Activated CD4-positive, alpha-beta T cell treated with anti-CD3 and anti-CD28 coated beads, Interleukin-2, amount 10 ng/mL, durations not matched to agents 24 days and 14 days (primary cell): ENCODE results near the gene C1QTNF2. TPM values are rescaled to one million over a fixed set of nuclear protein-coding genes. Genes with fewer than 3 reads are reported as not detected.

Experiments used
- DNase-seq: peaks from one replicate; pipeline ENCODE4 v3.0.0; 2022
- H3K27ac Mint-ChIP-seq: one replicate; pipeline ENCODE4 v1.8.0; 2022; ENCODE audit warnings: mild to moderate bottlenecking, mixed read lengths
- H3K27me3 Mint-ChIP-seq: one replicate; pipeline ENCODE4 v1.8.0; 2022; ENCODE audit warnings: mixed read lengths
- H3K36me3 Mint-ChIP-seq: one replicate; pipeline ENCODE4 v1.8.0; 2022; ENCODE audit warnings: low read depth, mild to moderate bottlenecking, mixed read lengths
- H3K4me1 Mint-ChIP-seq: one replicate; pipeline ENCODE4 v1.8.0; 2021; ENCODE audit warnings: mixed read lengths
- H3K4me3 Mint-ChIP-seq: one replicate; pipeline ENCODE4 v1.8.0; 2022; ENCODE audit warnings: mild to moderate bottlenecking, moderate library complexity, mixed read lengths
- H3K9me3 Mint-ChIP-seq: one replicate; pipeline ENCODE4 v1.8.0; 2021; ENCODE audit warnings: mixed read lengths
- intact Hi-C: fragments of 100-400 bp; cut with micrococcal nuclease; formaldehyde crosslinking; loops from one replicate; pipeline ENCODE4 v1.15.1; 2023
- total RNA-seq: library from RNA; stranded (reverse); gene quantifications from 2 replicates; pipeline ENCODE4 v1.2.3, GENCODE V29; 2022

The C1QTNF2 gene
- total RNA-seq, 1 donor from 2014 or later = not detected

GRCh38 chr5:160315968-160316367, 54.5 kb downstream of the C1QTNF2 start:
- H3K27ac Mint-ChIP-seq = no peak overlapping the region
- intact Hi-C loops = no loop called here
- H3K27me3 Mint-ChIP-seq = peaks cover 49% of the 10 kb centered on the region
- H3K36me3 Mint-ChIP-seq = no peaks in the 10 kb centered on the region
- DNase-seq = no peak
- H3K4me3 Mint-ChIP-seq = no peak overlapping the region
- H3K9me3 Mint-ChIP-seq = no peaks in the 10 kb centered on the region
- H3K4me1 Mint-ChIP-seq = peaks cover 7% of the 10 kb centered on the region

- intact Hi-C loops = no loop called here
- peaks cover 7% of the 10 kb centered on the region for H3K4me1 Mint-ChIP-seq
- H3K4me3 Mint-ChIP-seq = peak overlapping the region; percentile 76
- no peaks in the 10 kb centered on the region for H3K36me3 Mint-ChIP-seq
- H3K9me3 Mint-ChIP-seq = no peaks in the 10 kb centered on the region
- no peak overlapping the region for H3K27ac Mint-ChIP-seq
- DNase-seq = no peak
- peaks cover 64% of the 10 kb centered on the region for H3K27me3 Mint-ChIP-seq
Measured at GRCh38 chr5:160312960-160313727, 57.3 kb downstream of the C1QTNF2 start.

- intact Hi-C loops = no loop called here
- H3K4me3 Mint-ChIP-seq = peak within 1 kb of the TSS; percentile 76
- DNase-seq = no peak
- H3K4me1 Mint-ChIP-seq = peaks cover 7% of the 10 kb centered on the region
- H3K27ac Mint-ChIP-seq = no peak within 1 kb of the TSS
- no peaks in the 10 kb centered on the region for H3K9me3 Mint-ChIP-seq
- no peaks in the 10 kb centered on the region for H3K36me3 Mint-ChIP-seq
- peaks cover 65% of the 10 kb centered on the region for H3K27me3 Mint-ChIP-seq
Measured at GRCh38 chr5:160312134-160312959, 58.1 kb downstream of the C1QTNF2 start, which contains the start of gene CCNJL. CCNJL (minus strand) TSS chr5:160312564; CDS start chr5:160311923, 641 bp downstream.

DNA sequence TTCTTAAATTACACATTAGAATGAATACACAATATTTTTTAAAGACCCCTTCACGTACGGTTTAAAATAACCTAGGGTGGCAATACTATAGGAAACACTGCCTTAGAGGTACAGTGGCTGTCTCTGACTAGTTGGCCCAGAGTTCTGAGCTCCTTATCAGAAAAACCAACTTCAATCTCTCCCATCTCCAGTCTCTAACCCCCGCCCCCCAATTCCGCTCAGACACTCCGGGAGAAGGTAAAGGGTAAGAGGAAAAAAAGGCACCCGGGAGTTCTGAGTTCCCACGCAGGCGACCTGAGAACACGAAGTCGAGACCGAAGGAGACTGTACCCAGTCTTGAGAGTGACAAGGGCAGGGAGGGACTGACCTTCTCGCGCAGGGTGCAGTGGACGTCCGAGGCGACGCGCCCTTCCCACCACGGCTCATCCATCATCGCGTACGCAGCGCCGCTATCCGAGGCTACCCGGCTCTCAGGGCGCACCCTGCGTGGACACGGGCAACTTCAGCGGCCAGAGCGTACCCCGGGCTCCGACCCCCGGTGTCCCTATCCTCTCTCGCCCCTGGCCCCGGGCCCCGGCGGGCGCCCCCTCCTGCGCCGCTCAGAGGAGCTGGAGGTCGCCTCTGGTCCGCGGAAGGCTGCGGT, 58.8 kb downstream of the C1QTNF2 start:
- H3K4me1 Mint-ChIP-seq = peaks cover 7% of the 10 kb centered on the region
- no peak for DNase-seq
- no peaks in the 10 kb centered on the region for H3K36me3 Mint-ChIP-seq
- H3K4me3 Mint-ChIP-seq = peak overlapping the region; percentile 62
- H3K27ac Mint-ChIP-seq = no peak overlapping the region
- no peaks in the 10 kb centered on the region for H3K9me3 Mint-ChIP-seq
- intact Hi-C loops = no loop called here
- H3K27me3 Mint-ChIP-seq = peaks cover 61% of the 10 kb centered on the region

GRCh38 chr5:160310552-160311295, 59.7 kb downstream of the C1QTNF2 start:
- no peak for DNase-seq
- H3K36me3 Mint-ChIP-seq = no peaks in the 10 kb centered on the region
- no peaks in the 10 kb centered on the region for H3K9me3 Mint-ChIP-seq
- peaks cover 54% of the 10 kb centered on the region for H3K27me3 Mint-ChIP-seq
- H3K4me1 Mint-ChIP-seq = peaks cover 5% of the 10 kb centered on the region
- H3K4me3 Mint-ChIP-seq = no peak overlapping the region
- intact Hi-C loops = no loop called here
- H3K27ac Mint-ChIP-seq = no peak overlapping the region

GRCh38 chr5:160310140-160310539, 60.3 kb downstream of the C1QTNF2 start:
- DNase-seq = no peak
- peaks cover 5% of the 10 kb centered on the region for H3K4me1 Mint-ChIP-seq
- no peak overlapping the region for H3K27ac Mint-ChIP-seq
- no peak overlapping the region for H3K4me3 Mint-ChIP-seq
- no peaks in the 10 kb centered on the region for H3K36me3 Mint-ChIP-seq
- intact Hi-C loops = no loop called here
- no peaks in the 10 kb centered on the region for H3K9me3 Mint-ChIP-seq
- H3K27me3 Mint-ChIP-seq = peaks cover 52% of the 10 kb centered on the region

DNA sequence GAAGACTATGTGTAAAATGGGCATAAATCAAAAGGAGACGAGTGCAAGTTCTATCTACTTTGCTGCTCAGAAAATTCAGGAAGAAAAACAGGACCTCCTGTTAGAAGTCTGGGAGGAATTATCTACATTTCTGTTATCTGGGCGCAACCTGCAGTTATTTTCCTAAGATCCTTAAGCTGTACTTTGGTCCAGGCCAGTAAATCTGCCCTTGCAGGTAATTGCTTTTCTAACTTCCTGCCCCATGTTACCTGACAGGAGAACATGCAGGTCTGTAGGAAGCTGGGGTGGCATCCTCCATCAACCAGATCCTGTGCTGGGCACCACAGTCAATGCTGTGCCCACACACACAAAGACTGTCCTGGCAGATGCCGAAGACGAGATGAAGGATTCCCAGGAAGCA, 63.7 kb downstream of the C1QTNF2 start:
- intact Hi-C loops = no loop called here
- Mint-ChIP-seq H3K36me3 (no peaks in the 10 kb centered on the region), H3K4me1 (no peaks in the 10 kb centered on the region), H3K27me3 (peaks cover 35% of the 10 kb centered on the region), H3K27ac (no peak overlapping the region), H3K9me3 (no peaks in the 10 kb centered on the region), H3K4me3 (no peak overlapping the region)
- DNase-seq = no peak

- intact Hi-C loops = no loop called here
- no peaks in the 10 kb centered on the region for H3K36me3 Mint-ChIP-seq
Measured at GRCh38 chr5:160305319-160305718, 65.1 kb downstream of the C1QTNF2 start.

GRCh38 chr5:160303690-160304089, 66.7 kb downstream of the C1QTNF2 start:
- intact Hi-C loops = no loop called here
- Mint-ChIP-seq H3K4me1 (no peaks in the 10 kb centered on the region), H3K4me3 (no peak overlapping the region), H3K27ac (no peak overlapping the region), H3K27me3 (peaks cover 10% of the 10 kb centered on the region), H3K36me3 (no peaks in the 10 kb centered on the region), H3K9me3 (no peaks in the 10 kb centered on the region)
- DNase-seq = no peak

More at GRCh38 chr5:160305319-160305718, 65.1 kb downstream of the C1QTNF2 start:
- no peak for DNase-seq
- Mint-ChIP-seq H3K9me3 (no peaks in the 10 kb centered on the region), H3K27me3 (peaks cover 21% of the 10 kb centered on the region), H3K4me1 (no peaks in the 10 kb centered on the region), H3K27ac (no peak overlapping the region), H3K4me3 (no peak overlapping the region)

DNA sequence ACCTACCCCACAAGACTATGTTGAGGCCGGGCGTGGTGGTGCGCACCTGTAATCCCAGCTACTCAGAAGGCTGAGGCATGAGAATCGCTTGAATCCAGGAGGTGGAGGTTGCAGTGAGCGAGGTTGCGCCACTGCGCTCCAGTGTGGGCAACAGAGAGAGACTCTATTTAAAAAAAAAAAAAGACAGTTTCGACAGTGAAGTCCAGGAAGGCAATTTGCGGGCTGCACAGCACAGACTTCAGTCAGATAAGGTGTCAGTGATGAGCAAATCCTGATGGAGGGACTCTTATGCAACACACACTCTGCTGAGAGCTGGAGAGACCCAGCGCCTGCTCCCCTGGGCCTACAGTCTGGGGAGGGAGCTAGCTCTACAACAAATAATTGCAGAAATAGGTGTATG, 72.2 kb downstream of the C1QTNF2 start:
- H3K4me1 Mint-ChIP-seq = no peaks in the 10 kb centered on the region
- no peak for DNase-seq
- H3K4me3 Mint-ChIP-seq = no peak overlapping the region
- no peaks in the 10 kb centered on the region for H3K36me3 Mint-ChIP-seq
- no peak overlapping the region for H3K27ac Mint-ChIP-seq
- intact Hi-C loops = no loop called here
- no peaks in the 10 kb centered on the region for H3K9me3 Mint-ChIP-seq
- peaks cover 4% of the 10 kb centered on the region for H3K27me3 Mint-ChIP-seq

- H3K36me3 Mint-ChIP-seq = no peaks in the 10 kb centered on the region
- no peaks in the 10 kb centered on the region for H3K4me1 Mint-ChIP-seq
- H3K9me3 Mint-ChIP-seq = no peaks in the 10 kb centered on the region
- H3K27ac Mint-ChIP-seq = no peak overlapping the region
- intact Hi-C loops = no loop called here
- peaks cover 2% of the 10 kb centered on the region for H3K27me3 Mint-ChIP-seq
- H3K4me3 Mint-ChIP-seq = no peak overlapping the region
- no peak for DNase-seq
Measured at GRCh38 chr5:160297776-160298175, 72.7 kb downstream of the C1QTNF2 start.
